AG09309 (cell line): Measurements from ENCODE around the gene RYR1.
"Not testable (repeated sequence)": the region's sequence is repeated elsewhere in the genome, so short reads cannot be mapped to it uniquely, and the experiment has no call there.

ENCODE experiments used
- DNase-seq: peaks from one replicate; pipeline ENCODE4 v3.0.0-alpha.2; 2010; ENCODE audit warnings: low read depth
- H3K4me3 ChIP-seq: 2 replicates; pipeline ENCODE4 v1.5.1; 2011; ENCODE audit warnings: mild to moderate bottlenecking, low read depth, low read length, moderate library complexity; ENCODE audit not compliant: control insufficient read depth
- CTCF ChIP-seq: IDR thresholded peaks from 2 replicates; pipeline ENCODE4 v1.5.1; 2011; ENCODE audit warnings: mild to moderate bottlenecking, low read depth, low read length, inconsistent platforms; ENCODE audit not compliant: insufficient read depth, control insufficient read depth; ENCODE audit errors: missing control alignments

Gene RYR1

GRCh38 chr19:38420935-38421334, 12.6 kb upstream of the RYR1 start:
- TF ChIP-seq CTCF: no peak
- DNase-seq: no peak
- H3K4me3 ChIP-seq: no peak overlapping the region

DNA sequence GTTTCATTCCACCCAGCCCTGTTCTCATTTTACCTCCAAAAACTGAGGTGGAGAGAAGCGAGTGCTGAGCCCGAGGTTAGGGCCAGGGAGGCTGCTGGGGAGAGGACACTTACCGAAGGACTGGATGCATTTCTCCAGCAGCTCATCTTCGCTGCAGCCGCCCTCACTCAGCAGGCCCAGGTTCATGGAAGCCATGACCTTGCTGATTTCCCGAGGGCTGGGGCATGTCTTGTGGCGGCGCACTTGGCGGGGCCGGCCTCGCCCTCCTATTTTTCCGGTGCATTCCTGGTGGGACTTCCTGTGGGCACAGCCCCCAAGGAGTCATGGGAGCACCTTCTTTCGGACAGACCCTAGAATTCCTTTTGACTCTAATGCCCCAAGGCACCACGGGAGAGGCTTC, 11.6 kb upstream of the RYR1 start:
- no peak for DNase-seq
- no peak overlapping the region for H3K4me3 ChIP-seq
- TF ChIP-seq CTCF: no peak

GRCh38 chr19:38422438-38422837, 11.1 kb upstream of the RYR1 start:
- H3K4me3 ChIP-seq: no peak overlapping the region
- no peak for TF ChIP-seq CTCF
- no peak for DNase-seq

- no peak for TF ChIP-seq CTCF
- H3K4me3 ChIP-seq: no peak overlapping the region
- no peak for DNase-seq
These were observed 9.2 kb upstream of the RYR1 start for GRCh38 chr19:38424272-38424671.

DNA sequence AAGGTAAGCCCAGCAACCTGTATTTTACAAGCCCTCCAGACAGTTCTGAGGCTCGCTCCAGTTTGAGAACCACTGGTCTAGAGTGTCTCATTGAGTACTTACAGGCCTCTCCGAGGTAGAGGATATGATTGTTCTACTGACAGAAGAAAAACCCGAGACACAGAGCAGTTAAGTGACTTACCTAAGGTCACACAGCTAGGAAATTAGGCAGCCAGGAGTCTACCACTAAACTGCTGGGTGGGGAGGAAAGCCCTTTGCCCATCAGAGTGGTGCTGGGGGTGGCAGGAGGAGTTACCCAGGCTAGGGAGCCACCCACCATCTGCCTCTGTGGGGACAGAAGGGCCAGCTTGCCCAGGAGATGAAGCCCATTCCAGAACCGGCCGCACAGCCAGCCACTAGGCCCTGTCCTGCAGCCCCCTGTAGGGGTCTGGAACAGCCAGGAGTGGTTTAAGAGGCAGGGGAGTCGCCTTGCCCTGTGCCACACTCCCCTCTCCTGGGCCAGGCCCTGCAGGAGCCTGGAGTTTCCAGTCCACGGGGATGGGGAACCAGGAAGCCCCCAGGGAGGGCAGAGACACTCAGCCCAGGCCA, 8.2 kb upstream of the RYR1 start:
- no peak overlapping the region for H3K4me3 ChIP-seq
- DNase-seq: no peak
- no peak for TF ChIP-seq CTCF

DNA sequence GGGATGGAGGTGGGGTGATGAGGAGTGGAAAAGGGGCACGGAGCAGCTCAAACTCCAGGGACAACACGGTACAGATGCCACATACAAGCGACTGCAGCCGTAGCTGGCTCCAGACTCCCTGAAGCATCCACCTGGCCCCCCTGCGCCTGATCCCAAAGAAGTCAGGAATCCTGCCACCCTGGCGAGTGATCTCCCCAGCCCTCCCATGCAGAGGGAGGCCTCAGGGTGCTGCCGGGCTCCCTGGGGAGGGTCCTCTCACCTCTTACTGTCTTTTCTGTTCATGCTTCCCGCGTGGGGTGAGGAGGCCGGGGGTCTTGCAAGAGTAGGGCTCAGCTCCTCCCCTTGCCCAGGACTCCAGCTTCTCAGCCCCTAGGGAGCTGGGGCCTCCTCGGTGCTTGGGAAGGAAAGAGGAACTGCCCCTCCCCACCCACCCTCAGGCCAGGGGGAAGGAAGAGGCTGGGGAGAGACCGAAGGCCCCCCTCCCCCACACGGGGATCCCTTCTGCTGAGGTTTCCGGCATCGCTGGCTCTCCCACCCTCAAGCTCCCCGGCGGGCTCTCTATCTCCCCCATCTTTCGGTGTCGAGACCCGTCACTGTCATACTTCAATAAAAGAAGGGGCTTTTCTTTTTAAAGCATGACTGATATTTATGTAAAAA, 7.6 kb upstream of the RYR1 start, which contains the start of gene RASGRP4:
Gene RASGRP4, minus strand, starts transcription at position 410 of the 657 bp plus-strand sequence. Its CDS starts 128 bp downstream, at position 282.
- no peak for DNase-seq
- H3K4me3 ChIP-seq: no peak within 1 kb of the TSS
- no peak for TF ChIP-seq CTCF

GRCh38 chr19:38427035-38427677, 6.3 kb upstream of the RYR1 start:
- not testable (repeated sequence) for DNase-seq, H3K4me3 ChIP-seq
